Activated T-helper 17 cell treated with anti-CD3 and anti-CD28 coated beads, Interleukin-2, amount 50 U/mL, for 72 hours (primary cell): Measurements from ENCODE around the gene GCNT1. TPM values are rescaled to one million over a fixed set of nuclear protein-coding genes. Genes with fewer than 3 reads are reported as not detected.
"Not testable (repeated sequence)": the region's sequence is repeated elsewhere in the genome, so short reads cannot be mapped to it uniquely, and the experiment has no call there.

Experiments used
- ATAC-seq: fragments of 150-1000 bp; cut with Tn5 transposase; replicated peaks from 2 replicates; pipeline ENCODE4 v1.10.0; 2021; ENCODE audit warnings: mild to moderate bottlenecking, moderate library complexity
- H3K27ac Mint-ChIP-seq: one replicate; pipeline ENCODE4 v1.8.0; 2022; ENCODE audit warnings: mixed read lengths
- H3K27me3 Mint-ChIP-seq: one replicate; pipeline ENCODE4 v1.8.0; 2022; ENCODE audit warnings: mixed read lengths
- H3K36me3 Mint-ChIP-seq: one replicate; pipeline ENCODE4 v1.8.0; 2022; ENCODE audit warnings: low read depth, mild to moderate bottlenecking, mixed read lengths
- H3K4me1 Mint-ChIP-seq: one replicate; pipeline ENCODE4 v1.8.0; 2022; ENCODE audit warnings: mixed read lengths
- H3K4me3 Mint-ChIP-seq: one replicate; pipeline ENCODE4 v1.8.0; 2022; ENCODE audit warnings: mild to moderate bottlenecking, mixed read lengths
- H3K9me3 Mint-ChIP-seq: one replicate; pipeline ENCODE4 v1.8.0; 2022; ENCODE audit warnings: mixed read lengths
- total RNA-seq, 2 donors: library from RNA; stranded (reverse); gene quantifications; one replicate each; pipeline ENCODE4 v1.2.3, GENCODE V29; 2022

The GCNT1 gene
- total RNA-seq, 2 donors from 2014 or later: 8.7 to 11.4 TPM

GRCh38 chr9:76491056-76491455 is 32.1 kb downstream of the GCNT1 start:
- Mint-ChIP-seq H3K4me1 (peaks cover 14% of the 10 kb centered on the region), H3K27ac (peak overlapping the region; percentile 24)
- ATAC-seq, H3K9me3 Mint-ChIP-seq, H3K27me3 Mint-ChIP-seq, H3K4me3 Mint-ChIP-seq, H3K36me3 Mint-ChIP-seq: not testable (repeated sequence)

GRCh38 chr9:76493496-76493895 is 34.5 kb downstream of the GCNT1 start:
- not testable (repeated sequence) for H3K27ac Mint-ChIP-seq, H3K9me3 Mint-ChIP-seq, H3K4me3 Mint-ChIP-seq, H3K27me3 Mint-ChIP-seq, ATAC-seq
- Mint-ChIP-seq H3K4me1 (peaks cover 14% of the 10 kb centered on the region), H3K36me3 (peaks cover 11% of the 10 kb centered on the region)

GRCh38 chr9:76500061-76500460 is 41.1 kb downstream of the GCNT1 start:
- Mint-ChIP-seq H3K36me3 (peaks cover 58% of the 10 kb centered on the region), H3K9me3 (no peaks in the 10 kb centered on the region), H3K27me3 (no peaks in the 10 kb centered on the region), H3K4me1 (no peaks in the 10 kb centered on the region), H3K27ac (no peak overlapping the region), H3K4me3 (no peak overlapping the region)
- no peak for ATAC-seq

GRCh38 chr9:76502746-76503145 is 43.8 kb downstream of the GCNT1 start:
- Mint-ChIP-seq H3K27ac (no peak overlapping the region), H3K4me3 (no peak overlapping the region), H3K4me1 (no peaks in the 10 kb centered on the region), H3K27me3 (no peaks in the 10 kb centered on the region), H3K9me3 (no peaks in the 10 kb centered on the region), H3K36me3 (peaks cover 48% of the 10 kb centered on the region)
- ATAC-seq: no peak

GRCh38 chr9:76510041-76510440 is 51.1 kb downstream of the GCNT1 start:
- H3K27me3 Mint-ChIP-seq: no peaks in the 10 kb centered on the region
- ATAC-seq: no peak
- no peak overlapping the region for H3K27ac Mint-ChIP-seq
- no peaks in the 10 kb centered on the region for H3K4me1 Mint-ChIP-seq
- H3K4me3 Mint-ChIP-seq: no peak overlapping the region
- peaks cover under 1% of the 10 kb centered on the region for H3K36me3 Mint-ChIP-seq
- no peaks in the 10 kb centered on the region for H3K9me3 Mint-ChIP-seq

GRCh38 chr9:76510446-76510845 is 51.5 kb downstream of the GCNT1 start:
- H3K36me3 Mint-ChIP-seq: no peaks in the 10 kb centered on the region
- ATAC-seq: no peak
- no peak overlapping the region for H3K4me3 Mint-ChIP-seq
- no peaks in the 10 kb centered on the region for H3K4me1 Mint-ChIP-seq
- H3K27ac Mint-ChIP-seq: no peak overlapping the region
- no peaks in the 10 kb centered on the region for H3K27me3 Mint-ChIP-seq
- no peaks in the 10 kb centered on the region for H3K9me3 Mint-ChIP-seq

- ATAC-seq: no peak
- no peaks in the 10 kb centered on the region for H3K36me3 Mint-ChIP-seq
- no peaks in the 10 kb centered on the region for H3K4me1 Mint-ChIP-seq
- H3K27me3 Mint-ChIP-seq: no peaks in the 10 kb centered on the region
- no peak overlapping the region for H3K27ac Mint-ChIP-seq
- H3K9me3 Mint-ChIP-seq: no peaks in the 10 kb centered on the region
- H3K4me3 Mint-ChIP-seq: no peak overlapping the region
Observed at GRCh38 chr9:76512826-76513225, 53.8 kb downstream of the GCNT1 start.

GRCh38 chr9:76516350-76516749 is 57.4 kb downstream of the GCNT1 start:
- peak; percentile 28 for ATAC-seq
- no peak overlapping the region for H3K27ac Mint-ChIP-seq
- no peaks in the 10 kb centered on the region for H3K9me3 Mint-ChIP-seq

GRCh38 chr9:76516871-76517270 is 57.9 kb downstream of the GCNT1 start:
- no peak overlapping the region for H3K4me3 Mint-ChIP-seq
- no peaks in the 10 kb centered on the region for H3K4me1 Mint-ChIP-seq
- no peak overlapping the region for H3K27ac Mint-ChIP-seq
- H3K9me3 Mint-ChIP-seq: no peaks in the 10 kb centered on the region
- H3K36me3 Mint-ChIP-seq: no peaks in the 10 kb centered on the region
- ATAC-seq: peak; percentile 55
- no peaks in the 10 kb centered on the region for H3K27me3 Mint-ChIP-seq

More at GRCh38 chr9:76516350-76516749, 57.4 kb downstream of the GCNT1 start:
- no peaks in the 10 kb centered on the region for H3K4me1 Mint-ChIP-seq
- H3K4me3 Mint-ChIP-seq: no peak overlapping the region
- no peaks in the 10 kb centered on the region for H3K27me3 Mint-ChIP-seq
- H3K36me3 Mint-ChIP-seq: no peaks in the 10 kb centered on the region

- no peaks in the 10 kb centered on the region for H3K27me3 Mint-ChIP-seq
- no peaks in the 10 kb centered on the region for H3K9me3 Mint-ChIP-seq
- no peak overlapping the region for H3K27ac Mint-ChIP-seq
- H3K4me1 Mint-ChIP-seq: no peaks in the 10 kb centered on the region
- no peak overlapping the region for H3K4me3 Mint-ChIP-seq
- ATAC-seq: no peak
- no peaks in the 10 kb centered on the region for H3K36me3 Mint-ChIP-seq
Observed at GRCh38 chr9:76519075-76519835, 60.3 kb downstream of the GCNT1 start.

GRCh38 chr9:76521244-76521681 is 62.3 kb downstream of the GCNT1 start:
- Mint-ChIP-seq H3K27me3 (no peaks in the 10 kb centered on the region), H3K36me3 (no peaks in the 10 kb centered on the region), H3K9me3 (no peaks in the 10 kb centered on the region), H3K4me1 (no peaks in the 10 kb centered on the region), H3K4me3 (no peak overlapping the region), H3K27ac (no peak overlapping the region)
- no peak for ATAC-seq

GRCh38 chr9:76521906-76522305 is 62.9 kb downstream of the GCNT1 start:
- Mint-ChIP-seq H3K36me3 (no peaks in the 10 kb centered on the region), H3K27me3 (no peaks in the 10 kb centered on the region)
- ATAC-seq: no peak

GRCh38 chr9:76523617-76524200 is 64.7 kb downstream of the GCNT1 start:
- not testable (repeated sequence) for H3K36me3 Mint-ChIP-seq, H3K27ac Mint-ChIP-seq, H3K9me3 Mint-ChIP-seq, H3K27me3 Mint-ChIP-seq, ATAC-seq, H3K4me1 Mint-ChIP-seq, H3K4me3 Mint-ChIP-seq

More at GRCh38 chr9:76521906-76522305, 62.9 kb downstream of the GCNT1 start:
- Mint-ChIP-seq H3K27ac (no peak overlapping the region), H3K4me3 (no peak overlapping the region), H3K9me3 (no peaks in the 10 kb centered on the region), H3K4me1 (no peaks in the 10 kb centered on the region)

- Mint-ChIP-seq H3K27me3 (no peaks in the 10 kb centered on the region), H3K9me3 (no peaks in the 10 kb centered on the region), H3K36me3 (no peaks in the 10 kb centered on the region), H3K4me1 (no peaks in the 10 kb centered on the region), H3K4me3 (no peak overlapping the region), H3K27ac (no peak overlapping the region)
- no peak for ATAC-seq
Observed at GRCh38 chr9:76525196-76525595, 66.2 kb downstream of the GCNT1 start.

- no peak for ATAC-seq
Observed at GRCh38 chr9:76526026-76526425, 67.0 kb downstream of the GCNT1 start.

More at GRCh38 chr9:76526026-76526425, 67.0 kb downstream of the GCNT1 start:
- Mint-ChIP-seq H3K27ac (no peak overlapping the region), H3K36me3 (no peaks in the 10 kb centered on the region), H3K27me3 (no peaks in the 10 kb centered on the region), H3K4me3 (no peak overlapping the region), H3K4me1 (no peaks in the 10 kb centered on the region), H3K9me3 (no peaks in the 10 kb centered on the region)
